Cerebellar cortex (tissue), 1 donor: Measurements from ENCODE around the gene MAPK13.
"Not testable (repeated sequence)": the region's sequence is repeated elsewhere in the genome, so short reads cannot be mapped to it uniquely, and the experiment has no call there.

Source experiments
- DNase-seq: peaks from one replicate; pipeline ENCODE4 v3.0.0-alpha.2; 2015; ENCODE audit warnings: low spot score

Gene MAPK13

DNA sequence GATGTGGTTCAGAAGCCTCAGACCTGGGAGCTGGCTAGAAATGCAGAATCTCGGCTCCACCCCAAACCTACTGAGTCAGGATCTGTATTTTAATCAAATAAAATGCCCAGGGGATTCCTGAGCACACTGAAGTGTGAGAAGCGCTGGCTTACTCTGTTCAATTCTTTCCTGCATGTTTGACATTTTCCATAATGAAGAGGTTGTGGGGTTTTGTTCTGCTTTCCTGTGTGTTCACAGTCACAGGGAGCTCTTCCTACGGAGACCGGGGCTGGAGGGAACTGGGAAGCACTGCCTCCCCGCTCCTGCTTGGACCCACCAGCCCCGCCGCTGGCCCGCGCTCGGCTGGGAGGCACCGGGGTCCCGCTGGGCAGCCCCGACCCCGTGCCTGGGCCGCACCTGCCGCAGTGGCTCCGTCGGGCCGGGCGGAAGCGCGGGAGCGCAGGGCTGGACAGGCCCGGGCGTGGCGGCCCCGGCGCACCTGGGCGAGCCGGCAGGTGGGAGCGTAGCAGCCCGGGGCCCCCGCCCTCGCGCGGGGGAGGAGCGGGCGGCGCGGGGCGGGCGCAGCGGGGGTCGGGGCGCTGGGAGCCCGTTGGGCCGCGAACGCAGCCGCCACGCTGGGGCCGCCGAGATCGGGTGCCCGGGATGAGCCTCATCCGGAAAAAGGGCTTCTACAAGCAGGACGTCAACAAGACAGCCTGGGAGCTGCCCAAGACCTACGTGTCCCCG, at the start of gene MAPK13:
Gene MAPK13, plus strand, starts transcription at position 573 of the 726 bp plus-strand sequence. Its CDS starts 70 bp downstream, at position 643.
- no peak for DNase-seq

GRCh38 chr6:36082318-36082717, 48.0 kb upstream of the MAPK13 start:
- DNase-seq = no peak

- no peak for DNase-seq
These were observed 46.9 kb upstream of the MAPK13 start for GRCh38 chr6:36083446-36083845.

- DNase-seq = not testable (repeated sequence)
These were observed 42.1 kb upstream of the MAPK13 start for GRCh38 chr6:36088204-36088603.

- no peak for DNase-seq
These were observed 41.3 kb upstream of the MAPK13 start for GRCh38 chr6:36089048-36089447.

DNA sequence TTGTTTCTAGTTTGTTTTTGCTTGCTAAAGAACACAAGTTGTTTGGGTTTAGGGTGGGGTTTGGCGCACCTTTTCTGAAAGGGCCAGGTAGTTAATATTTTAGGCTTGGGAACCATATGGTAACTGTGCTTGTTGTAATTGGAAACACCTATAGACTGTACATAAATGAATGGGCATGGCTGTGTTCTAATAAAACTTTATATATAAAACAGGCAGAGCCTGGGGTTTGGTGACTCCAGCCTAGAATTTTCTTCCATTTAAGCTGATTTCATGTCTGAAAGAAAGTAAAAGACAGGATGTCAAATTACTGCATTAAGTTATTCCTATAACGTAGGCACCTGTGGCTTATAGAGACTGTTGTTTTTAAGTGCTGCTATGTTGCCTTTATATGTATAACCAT, 36.1 kb upstream of the MAPK13 start:
- DNase-seq = no peak

- peak; percentile 86 for DNase-seq
These were observed 35.4 kb upstream of the MAPK13 start for GRCh38 chr6:36094753-36095496.

- no peak for DNase-seq
These were observed 34.6 kb upstream of the MAPK13 start for GRCh38 chr6:36095497-36096391.

GRCh38 chr6:36098253-36098919, 31.9 kb upstream of the MAPK13 start:
- no peak for DNase-seq

- DNase-seq = no peak
These were observed 31.2 kb upstream of the MAPK13 start for GRCh38 chr6:36098920-36099647.

GRCh38 chr6:36099869-36100483, 30.3 kb upstream of the MAPK13 start:
- no peak for DNase-seq

DNA sequence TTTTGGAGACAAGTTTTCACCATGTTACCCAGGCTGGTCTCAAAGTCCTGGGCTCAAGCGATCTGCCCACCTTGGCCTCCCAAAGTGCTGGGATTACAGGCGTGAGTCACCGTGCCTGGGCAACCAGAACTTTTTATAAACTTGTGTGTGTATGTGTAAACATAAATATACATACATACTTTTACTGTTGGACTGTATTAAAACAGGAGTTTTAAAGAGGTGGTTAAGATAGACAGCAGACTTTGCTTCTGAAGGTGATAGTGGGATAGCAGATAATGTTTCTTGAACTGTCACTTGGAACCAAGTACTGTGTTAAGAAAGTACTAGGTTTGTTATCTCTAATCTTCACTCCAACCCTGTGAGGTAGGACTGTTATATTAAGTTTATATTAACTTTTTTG, 28.6 kb upstream of the MAPK13 start:
- no peak for DNase-seq

DNA sequence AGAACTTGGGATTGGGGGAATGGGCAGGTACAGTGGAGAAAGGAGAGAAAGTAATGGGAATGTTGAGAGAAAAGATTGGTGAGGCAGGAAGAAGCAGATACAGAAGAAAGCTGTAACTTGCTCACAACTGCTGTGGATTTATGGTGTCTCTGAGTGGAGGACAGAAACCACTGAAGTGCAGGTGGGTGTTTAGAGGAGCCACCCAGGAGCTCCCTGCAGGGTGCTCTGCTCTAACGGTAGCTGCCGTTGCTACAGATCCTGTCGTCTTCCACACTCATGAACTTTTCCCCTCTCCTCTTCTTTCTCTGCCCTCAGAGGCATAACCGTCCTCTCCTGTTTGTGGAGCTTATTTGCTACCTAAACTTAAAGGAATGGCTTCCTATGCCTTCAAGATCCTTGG, 27.5 kb upstream of the MAPK13 start:
- DNase-seq = no peak

DNA sequence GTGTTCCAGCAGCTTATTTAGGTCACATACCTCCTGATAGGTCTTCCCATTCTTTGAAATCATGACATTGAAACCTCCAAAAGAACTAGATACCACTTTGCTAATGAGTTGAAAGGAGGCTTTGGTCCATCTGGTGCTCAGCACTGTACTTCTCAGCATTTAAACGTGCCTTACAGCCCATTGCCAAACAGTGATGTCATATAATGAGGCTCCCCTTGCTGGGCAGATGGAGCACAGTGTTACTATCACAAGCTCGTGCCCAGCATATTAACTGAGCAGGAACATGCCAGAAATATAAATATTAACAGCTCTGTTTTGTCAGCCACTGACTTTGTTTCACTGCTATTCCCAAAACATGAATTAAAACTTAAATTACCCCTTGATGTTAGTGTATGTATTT, 25.5 kb upstream of the MAPK13 start:
- peak; percentile 93 for DNase-seq

DNA sequence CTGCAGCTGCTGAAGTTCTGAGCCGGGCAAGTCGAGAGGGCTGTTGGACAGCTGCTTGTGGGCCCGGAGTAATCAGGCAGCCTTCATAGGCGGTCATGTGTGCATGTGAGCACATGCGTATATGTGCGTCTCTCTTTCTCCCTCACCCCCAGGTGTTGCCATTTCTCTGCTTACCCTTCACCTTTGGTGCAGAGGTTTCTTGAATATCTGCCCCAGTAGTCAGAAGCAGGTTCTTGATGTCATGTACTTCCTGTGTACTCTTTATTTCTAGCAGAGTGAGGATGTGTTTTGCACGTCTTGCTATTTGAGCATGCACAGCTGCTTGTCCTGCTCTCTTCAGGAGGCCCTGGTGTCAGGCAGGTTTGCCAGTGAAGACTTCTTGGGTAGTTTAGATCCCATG, 21.2 kb upstream of the MAPK13 start:
- DNase-seq = no peak

GRCh38 chr6:36110050-36110449, 20.3 kb upstream of the MAPK13 start:
- DNase-seq = no peak

GRCh38 chr6:36110863-36111262, 19.4 kb upstream of the MAPK13 start:
- DNase-seq = no peak

- no peak for DNase-seq
These were observed 18.8 kb upstream of the MAPK13 start for GRCh38 chr6:36111526-36111925.

- no peak for DNase-seq
These were observed 17.3 kb upstream of the MAPK13 start for GRCh38 chr6:36113049-36113448.

DNA sequence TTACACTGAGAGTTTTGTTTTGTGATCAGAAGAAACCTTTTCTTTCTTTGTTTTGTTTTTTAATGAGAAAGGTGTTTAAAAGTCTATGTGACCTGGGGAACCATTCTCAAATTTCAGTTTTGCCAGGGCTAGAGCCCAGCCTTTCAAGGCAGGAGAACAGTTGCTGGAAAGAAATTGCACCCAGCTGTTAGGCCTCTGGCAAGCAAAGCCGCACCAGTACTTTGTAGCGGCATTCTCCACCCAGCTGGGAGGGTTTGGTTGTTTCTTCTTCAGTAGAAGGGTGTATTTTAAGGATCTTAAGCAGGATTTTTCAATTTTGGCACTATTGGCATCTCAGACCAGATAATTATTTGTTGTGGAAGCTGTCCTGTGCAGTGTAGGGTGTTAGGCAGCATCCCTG, 16.6 kb upstream of the MAPK13 start:
- DNase-seq = no peak
